Ovary (tissue), 3 donors: ENCODE results near the gene FREY1.

Experiments
- CTCF ChIP-seq, 3 donors: fragments of 450-650 bp in 2 of 3; fragments of 200-600 bp in 1 of 3; IDR thresholded peaks; one replicate each; pipeline versions ENCODE4 v1.5.1 to v1.8.0; 2016 to 2022; ENCODE audit warnings: antibody characterized with exemption in 3 of 3, mild to moderate bottlenecking in 1 of 3
- EP300 ChIP-seq: sonication (generic); formaldehyde crosslinking; IDR thresholded peaks from one replicate; pipeline ENCODE4 v1.6.1; 2017; ENCODE audit warnings: antibody characterized with exemption
- donor health status: DM: no; HTN: no; CAD: no.

DNA sequence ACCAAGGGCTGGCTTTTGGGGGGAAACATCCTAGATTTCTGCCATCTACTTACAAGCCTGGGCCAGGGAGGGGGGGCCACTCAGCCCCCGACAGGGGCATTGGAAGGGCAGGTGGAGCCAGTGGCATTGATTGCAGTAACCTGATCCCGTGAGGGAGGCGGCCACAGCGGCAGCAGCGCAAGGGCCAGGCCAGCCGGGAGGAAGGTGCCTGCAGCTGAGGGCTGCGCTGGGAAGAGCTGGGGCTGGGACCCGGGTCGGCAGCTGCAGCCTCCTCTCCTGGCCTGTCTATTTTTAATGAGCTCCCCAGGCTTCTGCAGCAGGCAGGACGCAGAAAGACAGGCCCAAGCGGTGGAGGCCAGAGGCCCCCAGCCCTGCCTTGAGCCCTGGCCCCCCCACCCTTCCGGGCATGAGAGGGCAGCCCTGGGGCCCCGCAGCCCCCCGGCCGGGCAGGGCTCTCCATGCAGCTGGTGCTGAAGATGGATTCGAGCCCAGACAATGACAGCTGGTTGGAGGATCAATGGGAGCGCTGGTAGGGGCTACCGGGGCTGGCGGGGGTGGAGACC lies 10.6 kb downstream of the FREY1 start:
- TF ChIP-seq EP300 (no peak), CTCF (IDR thresholded peaks at IDR 0.05) (no peak)
